Tibial artery (tissue), 4 donors: ENCODE results near the gene NPC2.
A peak's percentile ranks its signal among the peaks of the same experiment; 100 is the strongest.

Experiments
- DNase-seq, 2 donors: peaks; one replicate each; pipeline ENCODE4 v3.0.0-alpha.2; 2019
- H3K27ac ChIP-seq, 2 donors: fragments of 200-600 bp; sonication (generic) in 1 of 2; 1 replicate in 1 of 2; 2 replicates in 1 of 2; pipeline ENCODE4 v1.5.1; 2018 to 2019; ENCODE audit warnings: mild to moderate bottlenecking in 1 of 2
- H3K27me3 ChIP-seq, 2 donors: fragments of 200-600 bp; sonication (generic) in 1 of 2; one replicate each; pipeline versions ENCODE4 v1.5.1 to v1.6.0; 2016 to 2019
- H3K36me3 ChIP-seq, 3 donors: fragments of 200-600 bp; sonication (generic) in 2 of 3; one replicate each; pipeline ENCODE4 v1.5.1; 2016 to 2019; ENCODE audit warnings: mild to moderate bottlenecking in 2 of 3
- H3K4me1 ChIP-seq, 4 donors: fragments of 200-600 bp; sonication (generic) in 2 of 4; 1 replicate in 3 of 4; 2 replicates in 1 of 4; pipeline ENCODE4 v1.5.1; 2016 to 2019
- H3K4me3 ChIP-seq, 2 donors: fragments of 200-600 bp; sonication (generic) in 1 of 2; 1 replicate in 1 of 2; 2 replicates in 1 of 2; pipeline ENCODE4 v1.5.1; 2018 to 2019; ENCODE audit warnings: mild to moderate bottlenecking in 2 of 2
- H3K9me3 ChIP-seq, 3 donors: fragments of 200-600 bp; sonication (generic) in 1 of 3; one replicate each; pipeline ENCODE4 v1.5.1; 2016 to 2019
- intact Hi-C: fragments of 100-400 bp; cut with DNase I; formaldehyde crosslinking; loops from one replicate; pipeline ENCODE4 v1.15.0; 2023; ENCODE audit warnings: low total_unique reads
- TF ChIP-seq, protein P1 (sequence below), 2 experiments: fragments of 200-600 bp in 1 of 2; fragments of 450-650 bp in 1 of 2; IDR thresholded peaks; one replicate each; pipeline ENCODE4 v1.5.1; 2017 to 2019; ENCODE audit warnings: antibody characterized with exemption in 2 of 2, mild to moderate bottlenecking in 1 of 2, moderate library complexity in 1 of 2

NPC2 gene

DNA sequence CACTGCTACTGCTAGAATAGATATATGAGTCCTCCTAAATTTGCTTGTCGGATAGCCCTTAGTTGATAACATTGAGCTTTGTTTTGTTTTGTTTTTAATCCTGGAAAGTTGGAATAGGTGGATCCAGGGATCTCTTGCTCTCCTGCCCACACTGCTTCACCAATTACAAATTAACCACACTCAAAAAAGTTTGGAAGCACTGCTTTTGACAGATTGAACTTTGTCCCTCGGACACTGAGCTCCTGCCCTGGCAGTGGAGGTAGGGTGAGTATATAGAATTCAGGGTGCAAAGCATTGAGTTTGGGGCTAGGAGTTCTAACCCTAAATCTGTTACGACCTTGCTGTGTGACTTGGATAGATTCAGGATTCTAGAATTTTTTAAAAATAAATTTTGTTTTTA lies 52.0 kb downstream of the NPC2 start:
- Histone ChIP-seq H3K27me3 (peaks cover 0 to 4% of the 10 kb centered on the region in 2 donors), H3K4me3 (no peak overlapping the region), H3K27ac (no peak overlapping the region), H3K36me3 (no peaks in the 10 kb centered on the region), H3K9me3 (no peaks in the 10 kb centered on the region), H3K4me1 (no peaks in the 10 kb centered on the region)
- TF ChIP-seq, protein P1, sequence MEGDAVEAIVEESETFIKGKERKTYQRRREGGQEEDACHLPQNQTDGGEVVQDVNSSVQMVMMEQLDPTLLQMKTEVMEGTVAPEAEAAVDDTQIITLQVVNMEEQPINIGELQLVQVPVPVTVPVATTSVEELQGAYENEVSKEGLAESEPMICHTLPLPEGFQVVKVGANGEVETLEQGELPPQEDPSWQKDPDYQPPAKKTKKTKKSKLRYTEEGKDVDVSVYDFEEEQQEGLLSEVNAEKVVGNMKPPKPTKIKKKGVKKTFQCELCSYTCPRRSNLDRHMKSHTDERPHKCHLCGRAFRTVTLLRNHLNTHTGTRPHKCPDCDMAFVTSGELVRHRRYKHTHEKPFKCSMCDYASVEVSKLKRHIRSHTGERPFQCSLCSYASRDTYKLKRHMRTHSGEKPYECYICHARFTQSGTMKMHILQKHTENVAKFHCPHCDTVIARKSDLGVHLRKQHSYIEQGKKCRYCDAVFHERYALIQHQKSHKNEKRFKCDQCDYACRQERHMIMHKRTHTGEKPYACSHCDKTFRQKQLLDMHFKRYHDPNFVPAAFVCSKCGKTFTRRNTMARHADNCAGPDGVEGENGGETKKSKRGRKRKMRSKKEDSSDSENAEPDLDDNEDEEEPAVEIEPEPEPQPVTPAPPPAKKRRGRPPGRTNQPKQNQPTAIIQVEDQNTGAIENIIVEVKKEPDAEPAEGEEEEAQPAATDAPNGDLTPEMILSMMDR (IDR thresholded peaks at IDR 0.05), result no peak
- intact Hi-C loops, result no loop called here
- DNase-seq, result no peak

DNA sequence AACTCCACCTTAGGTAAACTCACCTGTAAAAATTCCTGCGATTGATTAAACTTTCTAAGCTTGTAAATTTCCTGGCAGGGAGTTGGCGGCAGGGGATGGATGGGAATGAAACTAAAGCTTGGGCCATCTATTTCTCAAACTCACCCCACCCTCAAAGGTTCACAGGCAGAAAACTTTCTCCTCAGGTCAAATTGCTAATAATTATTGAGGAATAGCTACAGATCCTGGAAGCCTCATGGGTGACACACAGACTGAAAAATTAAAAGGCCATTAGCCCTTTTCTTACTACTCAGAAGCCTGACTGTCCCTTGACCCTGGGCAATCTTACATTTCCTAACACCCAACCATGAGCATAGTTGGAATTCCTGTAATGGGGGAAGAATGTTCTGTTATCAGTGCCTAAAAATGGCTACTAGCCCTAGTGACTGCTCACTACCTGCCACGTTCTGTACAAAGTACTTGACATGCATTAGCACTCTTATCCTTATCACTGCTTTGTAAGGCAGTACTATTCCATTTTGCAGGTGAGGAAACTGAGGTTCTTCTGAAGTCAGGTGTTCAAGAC lies 54.7 kb downstream of the NPC2 start:
- TF ChIP-seq, protein P1 (IDR thresholded peaks at IDR 0.05), result no peak
- peaks cover 0 to 4% of the 10 kb centered on the region in 2 donors for H3K27me3 ChIP-seq
- no peak overlapping the region for H3K27ac ChIP-seq
- DNase-seq, result no peak
- intact Hi-C loops, result no loop called here
- H3K36me3 ChIP-seq, result no peaks in the 10 kb centered on the region
- H3K4me1 ChIP-seq, result no peaks in the 10 kb centered on the region
- H3K4me3 ChIP-seq, result no peak overlapping the region
- H3K9me3 ChIP-seq, result no peaks in the 10 kb centered on the region

DNA sequence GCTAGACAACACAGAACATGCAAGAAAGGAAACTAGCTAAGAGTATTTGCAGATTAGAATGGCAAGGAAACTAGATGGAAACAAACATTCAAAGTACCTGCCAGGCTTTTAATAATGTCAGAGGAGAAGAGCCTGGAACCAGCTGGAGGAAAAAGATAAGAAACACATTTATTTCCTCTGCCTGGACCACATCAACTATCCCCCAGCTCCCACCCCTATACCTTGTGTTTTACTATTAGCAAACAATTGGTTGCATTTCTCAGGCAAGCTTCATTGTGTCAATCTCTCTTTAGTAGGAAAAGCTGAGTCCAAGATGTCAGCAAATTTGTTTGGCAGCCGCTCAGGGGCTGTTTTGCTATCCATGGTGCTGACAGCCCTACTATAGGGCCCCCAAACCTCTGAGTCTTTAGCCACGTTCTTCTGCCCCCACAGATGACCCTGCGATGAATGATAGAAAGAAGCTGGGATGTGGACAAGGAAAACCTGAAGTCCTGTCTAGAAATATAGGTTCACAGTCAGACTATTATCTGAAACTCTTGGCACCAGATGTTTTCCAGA lies 55.5 kb downstream of the NPC2 start:
- Histone ChIP-seq H3K4me3 (no peak overlapping the region), H3K4me1 (no peaks in the 10 kb centered on the region), H3K27me3 (peaks cover 0 to 4% of the 10 kb centered on the region in 2 donors), H3K27ac (no peak overlapping the region), H3K36me3 (no peaks in the 10 kb centered on the region), H3K9me3 (no peaks in the 10 kb centered on the region)
- intact Hi-C loops, result no loop called here
- no peak for DNase-seq
- TF ChIP-seq, protein P1 (IDR thresholded peaks at IDR 0.05), result no peak

DNA sequence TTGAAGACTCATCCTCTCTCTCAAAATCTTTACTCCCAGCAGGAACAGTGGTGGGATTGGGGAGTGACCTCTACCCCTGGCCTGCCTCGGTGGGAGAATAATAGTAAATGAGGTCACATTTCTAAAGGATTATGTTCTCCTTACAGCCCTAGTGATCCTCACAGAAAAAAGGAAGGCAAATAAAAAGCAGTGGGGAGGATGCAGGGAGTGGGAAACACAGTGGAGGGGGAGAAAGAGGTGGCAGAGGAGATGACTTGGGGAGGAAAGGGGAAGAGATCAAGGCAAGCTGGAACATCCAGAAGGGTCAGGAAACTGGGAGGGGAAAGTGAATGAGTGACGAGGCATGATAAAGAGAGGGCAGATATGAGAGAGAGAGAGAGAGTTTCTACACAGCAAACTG lies 58.8 kb downstream of the NPC2 start:
- no peaks in the 10 kb centered on the region for H3K4me1 ChIP-seq
- H3K36me3 ChIP-seq, result no peaks in the 10 kb centered on the region
- TF ChIP-seq, protein P1 (IDR thresholded peaks at IDR 0.05), result no peak
- H3K27me3 ChIP-seq, result peaks cover 0 to 4% of the 10 kb centered on the region in 2 donors
- no peak overlapping the region for H3K4me3 ChIP-seq
- no peak for DNase-seq
- no peak overlapping the region for H3K27ac ChIP-seq
- H3K9me3 ChIP-seq, result no peaks in the 10 kb centered on the region
- intact Hi-C loops, result no loop called here

DNA sequence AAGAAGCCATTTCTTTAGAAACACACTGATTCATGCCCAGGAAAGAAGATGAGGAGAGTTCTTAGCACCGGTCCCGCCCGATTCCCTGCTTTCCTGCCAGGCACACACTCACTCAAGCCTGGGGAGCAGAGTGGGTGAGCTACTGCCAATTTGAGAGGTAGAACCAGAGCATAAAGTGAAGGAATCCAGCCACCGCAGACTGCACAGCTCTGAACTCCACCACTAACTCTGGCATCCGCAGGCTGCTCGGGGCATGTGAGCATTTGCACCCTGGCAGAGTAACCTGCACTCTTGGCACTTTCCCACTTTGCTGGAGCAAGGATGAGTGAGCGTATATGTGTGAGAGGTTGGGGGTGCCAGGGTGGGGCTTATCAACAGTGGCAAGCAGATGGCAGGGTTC lies 63.1 kb downstream of the NPC2 start:
- Histone ChIP-seq H3K4me3 (no peak overlapping the region), H3K9me3 (no peaks in the 10 kb centered on the region), H3K4me1 (peaks cover 0 to 8% (median 3%) of the 10 kb centered on the region in 4 donors), H3K27ac (no peak overlapping the region), H3K27me3 (peaks cover 0 to 15% of the 10 kb centered on the region in 2 donors), H3K36me3 (no peaks in the 10 kb centered on the region)
- peak in 1 of 2 donors; percentile 44 for DNase-seq
- TF ChIP-seq, protein P1 (IDR thresholded peaks at IDR 0.05), result no peak
- intact Hi-C loops, result no loop called here
